Stimulated activated naive CD8-positive, alpha-beta T cell treated with anti-CD3 and anti-CD28 coated beads, Interleukin-15, amount 100 ng/mL, for 72 hours (primary cell): ENCODE results near the gene TGFB1I1.
A peak's percentile ranks its signal among the peaks of the same experiment; 100 is the strongest.

Experiments used
- ATAC-seq: fragments of 150-1000 bp; cut with Tn5 transposase; 2 replicates; pipeline ENCODE4 v1.10.0; 2021; ENCODE audit warnings: mild to moderate bottlenecking, moderate library complexity
- DNase-seq, 2 donors: peaks; one replicate each; pipeline ENCODE4 v3.0.0; 2021 to 2022
- H3K27ac Mint-ChIP-seq, 2 donors: one replicate each; pipeline ENCODE4 v1.8.0; 2022; ENCODE audit warnings: mild to moderate bottlenecking in 2 of 2, mixed read lengths in 2 of 2, moderate library complexity in 2 of 2
- H3K27me3 Mint-ChIP-seq: one replicate; pipeline ENCODE4 v1.8.0; 2022; ENCODE audit warnings: mixed read lengths
- H3K4me1 Mint-ChIP-seq: one replicate; pipeline ENCODE4 v1.8.0; 2022; ENCODE audit warnings: mild to moderate bottlenecking, mixed read lengths
- H3K4me3 Mint-ChIP-seq, 2 donors: one replicate each; pipeline ENCODE4 v1.8.0; 2022; ENCODE audit warnings: mild to moderate bottlenecking in 2 of 2, mixed read lengths in 2 of 2, moderate library complexity in 1 of 2
- H3K9me3 Mint-ChIP-seq, 2 donors: one replicate each; pipeline ENCODE4 v1.8.0; 2022; ENCODE audit warnings: mixed read lengths in 2 of 2

The TGFB1I1 gene

GRCh38 chr16:31461201-31461920, 10.6 kb upstream of the TGFB1I1 start:
- H3K4me1 Mint-ChIP-seq, result peaks cover 40% of the 10 kb centered on the region
- peak overlapping the region in 1 of 2 donors; percentile 33 for H3K4me3 Mint-ChIP-seq
- DNase-seq (no peak), ATAC-seq (no peak)
- no peaks in the 10 kb centered on the region for H3K9me3 Mint-ChIP-seq
- no peaks in the 10 kb centered on the region for H3K27me3 Mint-ChIP-seq
- H3K27ac Mint-ChIP-seq, result peak overlapping the region in 1 of 2 donors; percentile 54

- Mint-ChIP-seq H3K27ac (peak overlapping the region in 1 of 2 donors; percentile 54), H3K4me3 (no peak overlapping the region), H3K27me3 (no peaks in the 10 kb centered on the region), H3K9me3 (no peaks in the 10 kb centered on the region), H3K4me1 (peaks cover 40% of the 10 kb centered on the region)
- DNase-seq (no peak), ATAC-seq (no peak)
Observed at GRCh38 chr16:31461921-31462804, 9.8 kb upstream of the TGFB1I1 start.

DNA sequence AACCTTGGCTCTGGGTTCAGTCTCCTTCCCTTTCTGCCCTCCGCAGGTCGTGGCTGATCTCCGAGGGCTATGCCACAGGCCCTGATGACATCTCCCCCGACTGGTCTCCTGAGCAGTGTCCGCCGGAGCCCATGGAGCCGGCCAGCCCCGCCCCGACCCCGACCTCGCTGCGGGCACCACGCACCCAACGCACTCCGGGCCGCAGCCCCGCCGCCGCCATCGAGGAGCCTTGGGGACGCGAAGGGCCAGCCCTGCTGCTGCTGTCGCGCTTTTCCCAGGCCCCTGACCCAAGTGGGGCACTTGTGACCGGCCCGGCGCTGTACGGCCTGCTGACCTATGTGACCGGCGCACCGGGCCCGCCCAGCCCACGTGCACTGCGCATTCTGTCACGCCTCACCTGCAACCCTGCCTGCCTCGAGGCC, 7.6 kb upstream of the TGFB1I1 start:
- H3K27ac Mint-ChIP-seq, result no peak overlapping the region
- no peaks in the 10 kb centered on the region for H3K9me3 Mint-ChIP-seq
- ATAC-seq (no peak), DNase-seq (no peak)
- H3K4me3 Mint-ChIP-seq, result no peak overlapping the region
- no peaks in the 10 kb centered on the region for H3K27me3 Mint-ChIP-seq
- peaks cover 31% of the 10 kb centered on the region for H3K4me1 Mint-ChIP-seq

DNA sequence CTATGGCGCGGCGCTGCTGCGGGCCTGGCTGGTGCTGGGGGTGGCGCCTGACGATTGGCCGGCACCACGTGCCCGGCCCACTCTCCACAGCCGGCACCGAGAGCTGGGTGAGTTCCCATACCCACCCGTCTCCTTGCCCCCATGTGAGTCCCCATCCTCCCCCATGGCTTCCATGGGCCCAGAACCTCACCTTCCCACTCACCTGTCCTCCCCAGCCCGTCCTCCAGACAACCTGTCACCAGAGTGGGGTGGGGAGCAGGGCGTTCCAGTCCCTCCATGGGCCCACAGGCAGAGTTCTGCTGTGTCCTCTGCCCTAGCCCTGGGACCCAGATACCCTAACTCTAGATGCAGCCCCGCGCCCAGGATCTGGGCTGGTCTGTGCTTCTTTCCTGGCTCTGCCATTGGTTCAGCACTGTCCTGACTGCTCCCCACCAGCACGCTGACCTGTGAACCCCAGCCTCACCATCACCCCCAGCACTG, 7.1 kb upstream of the TGFB1I1 start:
- Mint-ChIP-seq H3K9me3 (no peaks in the 10 kb centered on the region), H3K27ac (peak overlapping the region in 1 of 2 donors; percentile 77), H3K27me3 (no peaks in the 10 kb centered on the region), H3K4me3 (no peak overlapping the region), H3K4me1 (peaks cover 31% of the 10 kb centered on the region)
- ATAC-seq (no peak), DNase-seq (no peak)

DNA sequence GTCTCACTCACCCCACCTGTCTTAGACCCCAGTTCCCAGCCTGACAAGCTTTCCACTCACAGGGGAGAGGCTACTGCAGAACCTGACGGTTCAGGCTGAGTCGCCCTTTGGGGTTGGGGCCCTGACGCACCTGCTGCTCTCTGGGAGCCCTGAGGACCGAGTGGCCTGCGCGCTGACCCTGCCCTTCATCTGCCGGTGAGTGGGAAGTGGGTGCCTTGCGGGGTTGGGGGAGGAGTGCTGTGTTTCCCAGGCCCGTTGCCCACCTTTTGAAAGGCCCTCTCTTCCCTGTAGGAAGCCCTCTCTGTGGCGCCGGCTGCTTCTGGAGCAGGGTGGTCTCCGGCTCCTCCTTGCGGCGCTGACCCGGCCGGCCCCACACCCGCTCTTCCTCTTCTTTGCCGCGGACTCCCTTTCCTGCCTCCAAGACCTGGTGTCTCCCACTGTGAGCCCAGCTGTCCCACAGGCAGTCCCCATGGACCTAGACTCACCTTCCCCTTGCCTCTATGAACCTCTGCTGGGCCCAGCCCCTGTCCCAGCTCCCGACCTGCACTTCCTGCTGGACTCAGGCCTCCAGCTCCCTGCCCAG, 6.1 kb upstream of the TGFB1I1 start:
- ATAC-seq (no peak), DNase-seq (no peak)
- no peaks in the 10 kb centered on the region for H3K9me3 Mint-ChIP-seq
- no peak overlapping the region for H3K27ac Mint-ChIP-seq
- peaks cover 23% of the 10 kb centered on the region for H3K4me1 Mint-ChIP-seq
- peaks cover 6% of the 10 kb centered on the region for H3K27me3 Mint-ChIP-seq
- H3K4me3 Mint-ChIP-seq, result no peak overlapping the region

DNA sequence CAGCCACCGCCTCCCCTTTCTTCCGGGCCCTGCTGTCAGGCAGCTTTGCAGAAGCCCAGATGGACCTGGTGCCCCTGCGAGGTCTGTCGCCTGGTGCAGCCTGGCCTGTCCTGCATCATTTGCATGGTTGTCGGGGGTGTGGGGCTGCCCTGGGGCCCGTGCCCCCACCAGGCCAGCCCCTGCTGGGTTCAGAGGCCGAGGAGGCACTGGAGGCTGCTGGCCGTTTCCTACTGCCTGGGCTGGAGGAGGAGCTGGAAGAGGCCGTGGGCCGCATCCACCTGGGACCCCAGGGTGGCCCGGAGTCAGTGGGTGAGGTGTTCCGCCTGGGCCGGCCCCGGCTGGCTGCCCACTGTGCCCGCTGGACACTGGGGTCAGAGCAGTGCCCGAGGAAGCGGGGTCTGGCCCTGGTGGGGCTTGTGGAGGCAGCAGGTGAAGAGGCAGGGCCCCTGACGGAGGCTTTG, 5.5 kb upstream of the TGFB1I1 start:
- no peak overlapping the region for H3K4me3 Mint-ChIP-seq
- peaks cover 22% of the 10 kb centered on the region for H3K4me1 Mint-ChIP-seq
- ATAC-seq (peak; percentile 25), DNase-seq (no peak)
- no peak overlapping the region for H3K27ac Mint-ChIP-seq
- peaks cover 12% of the 10 kb centered on the region for H3K27me3 Mint-ChIP-seq
- no peaks in the 10 kb centered on the region for H3K9me3 Mint-ChIP-seq

DNA sequence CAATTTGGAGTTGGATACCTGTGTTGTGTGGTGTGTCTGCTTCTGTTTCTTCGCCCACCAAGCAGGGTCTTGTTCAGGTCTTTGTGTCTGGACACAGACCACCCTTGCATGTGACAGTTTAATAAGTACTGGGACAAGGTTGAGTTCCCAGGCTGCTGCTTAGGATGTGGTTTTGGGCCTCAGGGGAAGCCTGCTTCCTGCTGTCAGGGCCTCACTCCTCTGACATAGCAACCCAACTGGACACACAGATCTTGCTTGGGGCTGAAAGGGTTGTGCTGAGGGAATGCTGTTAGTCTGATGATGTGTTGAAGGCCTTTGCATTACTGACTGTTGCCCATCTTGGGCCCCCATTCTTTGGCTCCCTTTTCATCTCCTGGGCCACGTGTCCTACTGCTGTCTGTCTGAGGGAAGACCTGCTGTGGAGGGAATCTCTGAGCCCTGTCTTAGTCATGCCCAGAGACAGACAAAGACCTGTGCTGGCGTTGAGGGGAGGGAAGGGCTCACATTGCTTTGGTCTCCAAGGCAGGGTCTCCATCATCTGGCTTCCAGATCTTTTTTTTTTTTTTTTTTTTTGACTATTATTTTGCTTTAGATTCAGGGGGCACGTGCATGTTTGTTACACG, 4.7 kb upstream of the TGFB1I1 start:
- Mint-ChIP-seq H3K27me3 (peaks cover 20% of the 10 kb centered on the region), H3K4me1 (peaks cover 24% of the 10 kb centered on the region), H3K9me3 (no peaks in the 10 kb centered on the region), H3K27ac (peak overlapping the region in 1 of 2 donors; percentile 53), H3K4me3 (no peak overlapping the region)
- DNase-seq (no peak), ATAC-seq (peak; percentile 33)

- H3K4me3 Mint-ChIP-seq, result no peak overlapping the region
- H3K27ac Mint-ChIP-seq, result no peak overlapping the region
Observed at GRCh38 chr16:31467858-31468257, 4.1 kb upstream of the TGFB1I1 start.

DNA sequence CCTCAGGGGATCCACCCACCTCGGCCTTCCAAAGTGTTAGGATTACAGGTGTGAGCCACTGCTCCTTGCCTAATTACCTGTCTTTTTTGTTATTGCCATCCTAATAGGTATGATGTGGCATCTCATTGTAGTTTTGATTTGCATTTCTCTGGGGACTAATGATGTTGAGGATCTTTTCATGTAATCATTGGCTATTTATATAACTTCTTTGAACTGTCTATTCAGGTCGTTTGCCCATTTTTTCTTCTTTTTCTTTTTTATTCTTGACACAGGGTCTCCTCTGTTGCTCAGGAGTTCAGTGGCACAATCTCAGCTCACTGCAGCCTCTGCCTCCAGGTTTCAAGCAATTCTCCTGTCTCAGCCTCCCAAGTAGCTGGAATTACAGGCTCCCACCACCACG, 1.3 kb upstream of the TGFB1I1 start:
- H3K27me3 Mint-ChIP-seq, result peaks cover 44% of the 10 kb centered on the region
- DNase-seq (no peak), ATAC-seq (no peak)
- H3K4me1 Mint-ChIP-seq, result peaks cover 24% of the 10 kb centered on the region
- H3K4me3 Mint-ChIP-seq, result no peak overlapping the region
- no peak overlapping the region for H3K27ac Mint-ChIP-seq
- no peaks in the 10 kb centered on the region for H3K9me3 Mint-ChIP-seq

More at GRCh38 chr16:31467858-31468257, 4.1 kb upstream of the TGFB1I1 start:
- Mint-ChIP-seq H3K9me3 (no peaks in the 10 kb centered on the region), H3K4me1 (peaks cover 29% of the 10 kb centered on the region), H3K27me3 (peaks cover 26% of the 10 kb centered on the region)
- ATAC-seq (no peak), DNase-seq (no peak)

DNA sequence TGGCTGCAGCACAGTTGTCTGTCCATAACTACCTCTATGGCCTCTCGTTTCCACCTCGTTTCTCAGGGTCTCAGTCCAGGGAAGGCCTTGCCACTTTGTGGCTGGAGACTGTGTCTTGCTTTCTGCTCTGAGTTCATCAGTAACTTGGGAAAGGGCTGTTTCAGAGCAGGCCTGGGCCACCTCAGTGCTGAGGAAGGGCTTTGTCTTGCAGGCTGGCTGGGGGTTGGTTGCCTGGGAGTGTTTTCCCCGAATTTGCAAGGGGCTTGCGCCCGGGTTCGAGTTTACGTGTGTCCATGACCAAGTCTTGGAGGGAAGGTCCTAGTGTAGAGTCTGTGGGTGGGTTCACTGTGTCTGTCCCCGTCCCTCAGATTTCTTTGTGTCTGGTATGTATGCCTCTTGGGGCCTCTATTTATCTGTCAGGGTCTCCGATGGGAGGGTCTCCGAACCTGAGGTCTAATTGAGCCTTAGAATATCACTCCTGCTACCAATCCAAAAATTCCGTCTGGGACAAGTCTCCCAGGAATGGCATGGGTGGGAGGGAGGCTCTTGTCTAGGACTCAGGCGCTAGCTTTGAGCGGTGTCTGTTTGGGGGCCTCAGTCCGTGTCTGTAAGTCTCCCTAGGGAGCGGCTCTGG, 594 bp upstream of the TGFB1I1 start:
- Mint-ChIP-seq H3K27me3 (peaks cover 49% of the 10 kb centered on the region), H3K9me3 (no peaks in the 10 kb centered on the region), H3K4me3 (peak overlapping the region in 1 of 2 donors; percentile 41), H3K27ac (no peak overlapping the region), H3K4me1 (peaks cover 31% of the 10 kb centered on the region)
- DNase-seq (no peak), ATAC-seq (no peak)

- peak overlapping the region in 1 of 2 donors; percentile 64 for H3K27ac Mint-ChIP-seq
- DNase-seq (peak; percentile 34 to 60), ATAC-seq (peak; percentile 32)
- H3K4me1 Mint-ChIP-seq, result peaks cover 34% of the 10 kb centered on the region
- H3K27me3 Mint-ChIP-seq, result peaks cover 54% of the 10 kb centered on the region
- H3K4me3 Mint-ChIP-seq, result peak overlapping the region; percentile 80 to 82
- H3K9me3 Mint-ChIP-seq, result no peaks in the 10 kb centered on the region
Observed at GRCh38 chr16:31472709-31473203, 804 bp downstream of the TGFB1I1 start.

DNA sequence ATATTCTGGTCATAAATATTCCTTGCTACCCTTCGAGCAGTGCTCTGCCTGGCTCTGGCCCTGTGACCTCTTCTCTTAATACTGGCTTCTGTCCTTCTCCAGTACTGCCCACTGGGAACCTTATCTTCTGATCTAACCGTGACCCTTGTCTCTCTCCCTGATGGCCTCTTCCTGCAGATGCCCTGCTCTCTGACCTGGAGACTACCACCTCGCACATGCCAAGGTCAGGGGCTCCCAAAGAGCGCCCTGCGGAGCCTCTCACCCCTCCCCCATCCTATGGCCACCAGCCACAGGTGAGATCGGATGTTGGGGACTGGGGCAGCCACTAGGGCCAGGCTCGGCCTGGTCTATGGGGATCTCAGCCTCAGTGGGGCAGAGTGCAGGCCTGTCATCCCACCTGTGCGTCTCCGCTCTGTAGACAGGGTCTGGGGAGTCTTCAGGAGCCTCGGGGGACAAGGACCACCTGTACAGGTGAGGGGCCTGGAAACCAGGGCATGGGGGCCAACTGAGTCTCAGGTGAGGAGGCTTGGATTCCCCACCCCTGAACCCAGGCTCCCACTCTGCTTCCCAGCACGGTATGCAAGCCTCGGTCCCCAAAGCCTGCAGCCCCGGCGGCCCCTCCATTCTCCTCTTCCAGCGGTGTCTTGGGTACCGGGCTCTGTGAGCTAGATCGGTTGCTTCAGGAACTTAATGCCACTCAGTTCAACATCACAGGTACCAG, 1.5 kb downstream of the TGFB1I1 start:
- H3K4me3 Mint-ChIP-seq, result peak overlapping the region in 1 of 2 donors; percentile 2
- H3K4me1 Mint-ChIP-seq, result peaks cover 40% of the 10 kb centered on the region
- peaks cover 54% of the 10 kb centered on the region for H3K27me3 Mint-ChIP-seq
- no peak overlapping the region for H3K27ac Mint-ChIP-seq
- ATAC-seq (no peak), DNase-seq (no peak)
- no peaks in the 10 kb centered on the region for H3K9me3 Mint-ChIP-seq

DNA sequence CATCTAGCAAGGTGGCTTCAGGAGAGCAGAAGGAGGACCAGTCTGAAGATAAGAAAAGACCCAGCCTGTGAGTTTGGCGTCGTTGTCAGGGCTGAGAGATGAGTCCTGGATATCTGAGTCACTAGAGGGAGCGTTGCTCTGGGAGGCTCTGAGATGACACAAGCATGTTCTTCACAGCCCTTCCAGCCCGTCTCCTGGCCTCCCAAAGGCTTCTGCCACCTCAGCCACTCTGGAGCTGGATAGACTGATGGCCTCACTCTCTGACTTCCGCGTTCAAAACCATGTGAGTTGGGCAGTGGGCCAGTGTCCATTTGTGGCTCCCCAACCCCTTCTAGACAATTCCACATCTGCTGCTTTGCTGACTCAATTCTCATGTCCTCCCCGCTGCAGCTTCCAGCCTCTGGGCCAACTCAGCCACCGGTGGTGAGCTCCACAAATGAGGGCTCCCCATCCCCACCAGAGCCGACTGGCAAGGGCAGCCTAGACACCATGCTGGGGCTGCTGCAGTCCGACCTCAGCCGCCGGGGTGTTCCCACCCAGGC, 2.3 kb downstream of the TGFB1I1 start:
- H3K4me3 Mint-ChIP-seq, result no peak overlapping the region
- ATAC-seq (no peak), DNase-seq (no peak)
- no peak overlapping the region for H3K27ac Mint-ChIP-seq
- peaks cover 40% of the 10 kb centered on the region for H3K4me1 Mint-ChIP-seq
- H3K27me3 Mint-ChIP-seq, result peaks cover 54% of the 10 kb centered on the region
- H3K9me3 Mint-ChIP-seq, result no peaks in the 10 kb centered on the region
